Spleen (tissue), 7 donors: ENCODE results near the gene IQCC.

ENCODE experiments used
- POLR2A ChIP-seq, 3 donors: fragments of 450-650 bp; IDR thresholded peaks; one replicate each; pipeline ENCODE4 v1.5.1; 2017; ENCODE audit warnings: antibody characterized with exemption in 3 of 3, mild to moderate bottlenecking in 1 of 3
- POLR2AphosphoS5 ChIP-seq, 3 donors: sonication (generic); formaldehyde crosslinking; IDR thresholded peaks; one replicate each; pipeline ENCODE4 v1.5.1; 2017; ENCODE audit warnings: antibody characterized with exemption in 3 of 3
- TF ChIP-seq, protein P1 (sequence below), 11 experiments: fragments of 200-600 bp in 7 of 11; fragments of 450-650 bp in 4 of 11; sonication (generic) in 4 of 11; IDR thresholded peaks in 8 of 11; conservative IDR thresholded peaks in 3 of 11; 1 replicate in 7 of 11; 2 replicates in 4 of 11; pipeline versions ENCODE4 v1.4.0 to v1.8.0; 2016 to 2021; ENCODE audit warnings: antibody characterized with exemption in 11 of 11, inconsistent platforms in 4 of 11, mild to moderate bottlenecking in 1 of 11
- donor health status: DM: no; HTN: no; CAD: no; lungs with moderate emphysema.
- donor health status: DM: no; HTN: no; CAD: no.
- donor health status: DM: no; HTN: no; CAD: no.

DNA sequence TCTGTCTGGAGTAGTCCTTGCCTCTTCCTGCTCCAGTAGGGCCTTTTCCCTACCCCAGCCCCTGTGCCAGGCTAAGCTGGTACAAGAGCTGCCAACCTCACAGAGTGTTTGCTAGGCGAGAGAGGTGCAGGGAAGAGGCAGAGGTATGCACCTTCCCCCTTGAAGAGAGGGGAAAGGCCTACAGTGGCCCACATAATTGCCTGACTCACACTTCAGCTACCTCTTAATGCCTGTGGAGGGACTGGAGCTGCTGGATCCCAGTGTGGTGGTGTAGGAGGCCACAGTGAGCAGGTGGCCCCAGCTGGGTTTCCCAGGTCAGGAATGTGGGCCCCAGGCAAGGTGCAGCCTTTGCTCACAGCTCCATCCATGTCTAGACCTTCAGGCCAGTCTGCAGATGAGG lies 8.4 kb upstream of the IQCC start:
- TF ChIP-seq POLR2A (IDR thresholded peaks at IDR 0.05) (no peak), POLR2AphosphoS5 (IDR thresholded peaks at IDR 0.05) (no peak)
- TF ChIP-seq, protein P1, sequence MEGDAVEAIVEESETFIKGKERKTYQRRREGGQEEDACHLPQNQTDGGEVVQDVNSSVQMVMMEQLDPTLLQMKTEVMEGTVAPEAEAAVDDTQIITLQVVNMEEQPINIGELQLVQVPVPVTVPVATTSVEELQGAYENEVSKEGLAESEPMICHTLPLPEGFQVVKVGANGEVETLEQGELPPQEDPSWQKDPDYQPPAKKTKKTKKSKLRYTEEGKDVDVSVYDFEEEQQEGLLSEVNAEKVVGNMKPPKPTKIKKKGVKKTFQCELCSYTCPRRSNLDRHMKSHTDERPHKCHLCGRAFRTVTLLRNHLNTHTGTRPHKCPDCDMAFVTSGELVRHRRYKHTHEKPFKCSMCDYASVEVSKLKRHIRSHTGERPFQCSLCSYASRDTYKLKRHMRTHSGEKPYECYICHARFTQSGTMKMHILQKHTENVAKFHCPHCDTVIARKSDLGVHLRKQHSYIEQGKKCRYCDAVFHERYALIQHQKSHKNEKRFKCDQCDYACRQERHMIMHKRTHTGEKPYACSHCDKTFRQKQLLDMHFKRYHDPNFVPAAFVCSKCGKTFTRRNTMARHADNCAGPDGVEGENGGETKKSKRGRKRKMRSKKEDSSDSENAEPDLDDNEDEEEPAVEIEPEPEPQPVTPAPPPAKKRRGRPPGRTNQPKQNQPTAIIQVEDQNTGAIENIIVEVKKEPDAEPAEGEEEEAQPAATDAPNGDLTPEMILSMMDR (IDR thresholded peaks at IDR 0.05 in 8 of 11, conservative IDR thresholded peaks at IDR 0.05 in 3 of 11) = no peak
